GDM1 (cell line): Measurements from ENCODE around the gene TTC21B.

ENCODE experiments used
- DNase-seq: peaks from one replicate; lab custom pipeline; 2025; lab: John Stamatoyannopoulos, UW

The TTC21B gene

DNA sequence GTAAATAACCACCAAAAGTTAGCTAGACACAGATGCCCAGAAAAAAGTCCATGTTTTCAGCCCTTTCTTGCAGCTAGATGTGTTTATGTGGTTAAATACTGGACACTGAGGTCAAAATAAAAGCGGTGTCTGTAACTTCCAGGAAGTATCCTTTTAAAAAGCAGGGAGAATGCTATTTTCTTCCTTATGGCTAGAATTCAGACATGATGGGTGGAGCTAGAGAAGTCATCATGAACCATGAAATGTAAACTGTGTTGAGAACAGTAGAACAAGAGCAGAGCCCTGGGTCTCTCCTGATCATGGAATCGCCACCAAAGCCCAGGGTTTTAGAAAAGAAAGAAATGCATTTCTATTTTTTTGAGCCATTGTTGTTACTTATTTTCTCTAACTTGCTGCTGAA, 118.2 kb downstream of the TTC21B start:
- no peak for DNase-seq

DNA sequence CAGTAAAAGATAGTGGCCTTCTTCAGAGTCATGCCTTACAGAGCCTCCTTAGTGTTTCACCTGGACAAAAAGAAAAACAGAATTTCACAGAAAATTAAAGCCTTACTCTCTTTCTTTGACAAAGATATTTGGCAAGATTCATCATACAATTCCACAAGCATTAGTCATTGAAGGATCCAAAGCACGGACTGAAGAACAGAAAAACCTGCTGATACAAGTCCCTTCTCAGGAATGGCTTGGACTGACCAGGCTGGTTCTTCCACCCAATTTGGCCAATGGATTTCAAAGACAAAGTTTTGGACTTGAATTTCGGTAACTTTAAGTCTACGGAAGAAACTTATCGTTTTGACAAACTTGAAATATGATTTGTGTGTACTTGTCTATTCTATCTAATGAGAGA, 120.4 kb downstream of the TTC21B start:
- no peak for DNase-seq

DNA sequence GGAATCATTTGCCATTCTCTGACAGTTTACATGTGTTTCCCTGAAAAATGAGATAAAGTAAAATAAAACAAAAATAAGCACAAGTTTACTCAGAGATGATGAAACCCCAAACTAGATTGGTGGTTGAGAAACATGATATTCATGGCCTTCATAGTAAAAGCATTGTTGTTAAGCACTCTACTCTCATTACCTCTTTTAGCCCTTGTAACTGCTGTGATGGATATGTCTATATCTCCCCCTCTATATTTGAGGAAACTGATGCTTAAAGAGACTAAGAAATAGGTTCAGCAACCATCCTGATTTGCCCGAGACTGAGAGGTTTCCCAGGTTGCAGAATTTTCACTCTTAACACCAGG, 125.7 kb downstream of the TTC21B start:
- no peak for DNase-seq

DNA sequence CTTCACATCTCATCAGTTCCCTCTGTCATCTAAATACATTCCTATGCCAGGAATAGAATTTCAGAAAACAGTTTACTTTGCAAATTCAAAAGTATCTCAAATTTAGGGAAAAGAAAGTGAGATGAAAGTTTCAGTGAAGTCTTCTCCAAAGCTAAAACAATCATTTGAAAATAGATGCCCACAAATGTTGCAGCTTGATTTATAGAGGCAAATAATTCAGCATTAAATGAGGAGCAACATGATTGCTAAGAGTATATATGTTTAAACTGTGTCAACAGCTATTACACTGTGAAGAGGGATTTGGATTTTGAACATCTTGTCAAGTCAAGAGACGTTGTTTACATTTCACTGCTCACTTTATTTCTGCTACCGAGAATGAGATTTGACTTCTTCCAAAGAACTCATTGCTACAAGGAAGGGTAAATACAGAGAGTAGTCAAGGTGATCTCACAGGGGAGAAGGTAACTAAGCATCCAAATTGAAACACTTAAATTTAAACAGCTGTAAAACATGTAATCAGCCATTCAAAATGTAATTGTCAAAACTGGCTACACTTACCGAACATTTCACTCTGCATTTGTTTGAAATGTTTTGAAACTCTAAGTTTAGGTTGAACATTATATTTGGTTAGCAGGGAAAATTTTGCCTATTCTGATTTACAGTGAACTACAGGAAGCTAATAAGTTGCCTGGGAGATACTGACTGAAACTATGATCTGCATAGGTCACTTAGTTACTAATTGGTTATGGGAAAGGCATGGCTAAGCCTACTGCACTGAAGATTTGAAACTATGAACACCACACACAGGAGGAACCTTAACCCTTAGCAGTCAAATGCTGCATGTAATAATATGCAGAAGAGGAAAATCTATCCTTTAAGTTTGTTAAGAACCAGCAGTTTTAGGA, 126.3 kb downstream of the TTC21B start:
- DNase-seq, result no peak

DNA sequence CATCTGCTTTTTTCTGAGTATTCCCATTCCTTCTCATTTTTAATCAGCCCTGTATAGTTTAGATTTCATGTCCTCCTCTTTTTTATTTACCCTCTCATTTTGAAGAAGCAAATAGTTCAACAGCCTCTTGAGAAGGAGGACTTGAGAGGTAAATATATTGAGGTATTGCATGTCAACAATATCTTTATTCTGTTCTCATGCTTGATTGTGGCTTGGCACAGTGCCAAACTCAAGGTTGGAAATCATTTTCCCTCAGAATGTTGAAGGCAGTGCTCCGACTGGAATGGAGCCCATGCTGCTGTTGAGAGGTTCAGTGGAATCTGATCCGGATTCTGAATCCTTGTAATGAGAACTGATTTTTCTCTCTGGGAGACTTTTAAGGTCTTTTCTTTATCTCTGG, 128.5 kb downstream of the TTC21B start:
- no peak for DNase-seq
